ENCODE measurements around the gene CRYGB.
A peak's percentile ranks its signal among the peaks of the same experiment; 100 is the strongest.

CRYGB gene

DNA sequence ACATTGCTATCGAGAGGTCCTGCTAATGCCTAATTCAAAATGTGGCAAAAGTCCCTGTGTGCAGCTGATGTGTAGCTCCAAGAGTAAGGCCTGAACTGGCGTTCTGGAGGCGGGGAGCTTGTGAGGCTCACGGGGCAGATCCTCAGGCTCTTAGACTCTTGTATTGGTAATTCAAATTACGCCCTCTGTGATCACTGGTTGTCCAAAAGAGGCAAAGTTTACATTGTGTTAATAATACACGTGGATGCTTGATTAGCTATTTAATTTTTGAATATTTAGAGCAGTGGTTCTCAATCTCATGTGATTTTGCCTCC lies 29.8 kb upstream of the CRYGB start:
- H3K4me3 ChIP-seq (ENCODE audit: low read depth, low read length), result no peak overlapping the region
- no peak for DNase-seq
- no peaks in the 10 kb centered on the region for H3K36me3 ChIP-seq
- TF ChIP-seq, protein P1, sequence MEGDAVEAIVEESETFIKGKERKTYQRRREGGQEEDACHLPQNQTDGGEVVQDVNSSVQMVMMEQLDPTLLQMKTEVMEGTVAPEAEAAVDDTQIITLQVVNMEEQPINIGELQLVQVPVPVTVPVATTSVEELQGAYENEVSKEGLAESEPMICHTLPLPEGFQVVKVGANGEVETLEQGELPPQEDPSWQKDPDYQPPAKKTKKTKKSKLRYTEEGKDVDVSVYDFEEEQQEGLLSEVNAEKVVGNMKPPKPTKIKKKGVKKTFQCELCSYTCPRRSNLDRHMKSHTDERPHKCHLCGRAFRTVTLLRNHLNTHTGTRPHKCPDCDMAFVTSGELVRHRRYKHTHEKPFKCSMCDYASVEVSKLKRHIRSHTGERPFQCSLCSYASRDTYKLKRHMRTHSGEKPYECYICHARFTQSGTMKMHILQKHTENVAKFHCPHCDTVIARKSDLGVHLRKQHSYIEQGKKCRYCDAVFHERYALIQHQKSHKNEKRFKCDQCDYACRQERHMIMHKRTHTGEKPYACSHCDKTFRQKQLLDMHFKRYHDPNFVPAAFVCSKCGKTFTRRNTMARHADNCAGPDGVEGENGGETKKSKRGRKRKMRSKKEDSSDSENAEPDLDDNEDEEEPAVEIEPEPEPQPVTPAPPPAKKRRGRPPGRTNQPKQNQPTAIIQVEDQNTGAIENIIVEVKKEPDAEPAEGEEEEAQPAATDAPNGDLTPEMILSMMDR (IDR thresholded peaks at IDR 0.05; ENCODE audit: low read depth, low read length), result no peak
- no peaks in the 10 kb centered on the region for H3K27me3 ChIP-seq
- H3K4me1 ChIP-seq, result no peaks in the 10 kb centered on the region; the same call in 1 of the 2 replicates
- H3K9me3 ChIP-seq, result no peaks in the 10 kb centered on the region

DNA sequence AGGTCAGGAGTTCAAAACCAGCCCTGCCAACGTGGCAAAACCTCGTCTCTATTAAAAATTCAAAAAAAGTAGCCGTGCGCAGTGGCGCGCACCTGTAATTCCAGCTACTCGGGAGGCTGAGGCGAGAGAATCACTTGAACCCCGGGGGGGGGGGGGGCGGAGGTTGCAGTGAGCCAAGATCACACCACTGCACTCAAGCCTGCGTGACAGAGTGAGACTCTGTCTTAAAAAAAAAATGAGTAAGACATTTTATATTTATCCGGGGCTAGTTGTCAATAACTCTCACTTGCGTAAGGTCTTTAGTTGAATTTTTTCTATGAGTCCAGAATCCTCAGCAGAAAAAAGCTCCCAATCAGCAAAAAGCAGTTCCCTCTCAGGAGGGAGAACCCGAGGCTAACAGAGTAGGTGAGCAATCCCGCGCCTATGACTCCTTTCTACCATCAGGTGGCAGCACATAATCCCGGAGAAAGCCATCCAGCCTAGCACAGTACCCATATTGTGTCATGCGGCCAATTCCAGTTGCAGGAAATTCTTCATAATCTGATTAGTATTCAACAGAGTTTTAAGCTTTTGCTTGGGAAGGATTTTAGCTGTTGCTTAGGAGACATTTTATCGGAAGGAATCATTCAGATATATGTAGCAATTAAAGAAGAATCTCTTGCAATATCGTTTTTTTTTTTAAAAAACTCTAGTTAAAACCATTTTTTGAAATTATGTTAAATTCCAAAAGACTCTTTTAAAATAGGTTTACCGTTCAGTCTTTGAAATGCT lies 29.3 kb upstream of the CRYGB start:
- H3K27me3 ChIP-seq, result no peaks in the 10 kb centered on the region

GRCh38 chr2:208174144-208174543 lies 28.2 kb upstream of the CRYGB start:
- Histone ChIP-seq H3K27me3 (no peaks in the 10 kb centered on the region), H3K9me3 (no peaks in the 10 kb centered on the region), H3K4me1 (no peaks in the 10 kb centered on the region; the same call in 1 of the 2 replicates), H3K4me3 (ENCODE audit: low read depth, low read length) (no peak overlapping the region), H3K36me3 (no peaks in the 10 kb centered on the region)
- TF ChIP-seq, protein P1 (IDR thresholded peaks at IDR 0.05; ENCODE audit: low read depth, low read length), result no peak
- no peak for DNase-seq

More for the DNA sequence above, 29.3 kb upstream of the CRYGB start:
- DNase-seq, result peak; percentile 79
- no peaks in the 10 kb centered on the region; the same call in 1 of the 2 replicates for H3K4me1 ChIP-seq
- H3K36me3 ChIP-seq, result no peaks in the 10 kb centered on the region
- no peaks in the 10 kb centered on the region for H3K9me3 ChIP-seq
- no peak overlapping the region for H3K4me3 ChIP-seq (ENCODE audit: low read depth, low read length)
- TF ChIP-seq, protein P1 (IDR thresholded peaks at IDR 0.05; ENCODE audit: low read depth, low read length), result peak; percentile 96

DNA sequence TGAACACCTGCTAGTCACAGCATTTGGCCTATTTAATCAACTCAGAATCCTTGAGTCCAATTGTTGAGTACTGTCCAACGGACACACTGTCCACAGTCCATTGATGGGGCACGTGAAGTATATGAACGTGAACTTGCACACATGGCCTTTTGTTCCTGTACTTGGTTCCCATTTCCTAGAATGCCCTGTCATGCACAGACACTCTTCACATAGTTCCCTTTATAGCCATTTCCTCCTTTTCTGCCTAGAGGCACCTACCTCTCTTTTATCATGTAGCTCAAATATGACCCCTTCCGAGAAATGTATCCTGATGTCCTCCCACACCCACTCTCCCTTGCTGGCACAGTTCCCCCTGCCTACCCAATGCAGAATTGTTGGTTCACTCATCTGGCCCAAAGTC lies 26.2 kb upstream of the CRYGB start:
- Histone ChIP-seq H3K9me3 (no peaks in the 10 kb centered on the region), H3K4me1 (no peaks in the 10 kb centered on the region; the same call in 1 of the 2 replicates), H3K27me3 (no peaks in the 10 kb centered on the region), H3K36me3 (no peaks in the 10 kb centered on the region), H3K4me3 (ENCODE audit: low read depth, low read length) (no peak overlapping the region)
- TF ChIP-seq, protein P1 (IDR thresholded peaks at IDR 0.05; ENCODE audit: low read depth, low read length), result no peak
- no peak for DNase-seq

GRCh38 chr2:208164951-208165755 lies 19.2 kb upstream of the CRYGB start:
- Histone ChIP-seq H3K27me3 (no peaks in the 10 kb centered on the region), H3K9me3 (no peaks in the 10 kb centered on the region), H3K36me3 (no peaks in the 10 kb centered on the region), H3K4me3 (ENCODE audit: low read depth, low read length) (no peak overlapping the region), H3K4me1 (no peaks in the 10 kb centered on the region)
- no peak for DNase-seq
- TF ChIP-seq, protein P1 (IDR thresholded peaks at IDR 0.05; ENCODE audit: low read depth, low read length), result no peak

DNA sequence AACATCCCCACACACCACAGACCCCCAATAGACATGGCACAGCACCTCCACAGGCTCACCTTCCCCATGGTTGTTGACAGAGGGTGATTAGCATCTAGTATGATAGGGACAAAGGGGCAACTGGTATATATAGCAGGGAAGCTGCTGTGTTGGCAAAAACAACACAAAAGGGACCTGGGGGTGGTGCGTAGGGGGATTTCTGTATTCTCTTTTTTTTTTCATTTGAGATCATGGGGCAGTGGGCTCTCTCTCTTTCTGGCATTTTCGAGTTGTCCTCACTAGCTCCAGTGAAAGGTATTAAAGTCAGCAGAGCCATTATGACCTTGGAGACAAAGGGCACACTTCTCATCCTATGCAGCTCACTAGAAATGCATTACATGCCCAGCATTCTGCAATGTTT lies 17.5 kb upstream of the CRYGB start, which contains the start of gene CRYGA:
Gene CRYGA, minus strand, starts transcription at position 101 of the 400 bp plus-strand sequence. Its CDS starts 33 bp downstream, at position 68.
- Histone ChIP-seq H3K4me3 (ENCODE audit: low read depth, low read length) (no peak within 1 kb of the TSS), H3K36me3 (no peaks in the 10 kb centered on the region), H3K4me1 (no peaks in the 10 kb centered on the region), H3K27me3 (no peaks in the 10 kb centered on the region), H3K9me3 (no peaks in the 10 kb centered on the region)
- DNase-seq, result no peak
- TF ChIP-seq, protein P1 (IDR thresholded peaks at IDR 0.05; ENCODE audit: low read depth, low read length), result no peak

Data from BE2C (cell line).